Forelimb muscle (tissue), 1 donor: ENCODE measurements around the gene LAMC1. TPM values are rescaled to one million over a fixed set of nuclear protein-coding genes. Genes with fewer than 3 reads are reported as not detected.

Source experiments
- DNase-seq: peaks from one replicate; pipeline ENCODE4 v3.0.0-alpha.2; 2013; ENCODE audit warnings: low read depth
- polyA plus RNA-seq: library from polyadenylated mRNA; unstranded; fragments of 120-200 nt; gene quantifications from one replicate; pipeline ENCODE4 v1.2.1, GENCODE V29; 2013; ENCODE audit not compliant: insufficient read length

LAMC1 gene
- polyA plus RNA-seq, 1 donor: 249 TPM

- DNase-seq: no peak
Measured at GRCh38 chr1:183105449-183105848, 82.2 kb downstream of the LAMC1 start.

- DNase-seq: no peak
Measured at GRCh38 chr1:183106166-183106565, 82.9 kb downstream of the LAMC1 start.

GRCh38 chr1:183106746-183107145, 83.5 kb downstream of the LAMC1 start:
- DNase-seq: no peak

GRCh38 chr1:183110326-183110880, 87.2 kb downstream of the LAMC1 start:
- DNase-seq: no peak

- DNase-seq: no peak
Measured at GRCh38 chr1:183114441-183114840, 91.2 kb downstream of the LAMC1 start.

GRCh38 chr1:183116416-183116815, 93.2 kb downstream of the LAMC1 start:
- no peak for DNase-seq

- no peak for DNase-seq
Measured at GRCh38 chr1:183121609-183122008, 98.4 kb downstream of the LAMC1 start.

- no peak for DNase-seq
Measured at GRCh38 chr1:183124259-183124658, 101.0 kb downstream of the LAMC1 start.

- DNase-seq: no peak
Measured at GRCh38 chr1:183125279-183125999, 102.2 kb downstream of the LAMC1 start.

GRCh38 chr1:183126000-183126366, 102.8 kb downstream of the LAMC1 start:
- DNase-seq: no peak

- peak; percentile 79 for DNase-seq
Measured at GRCh38 chr1:183126528-183126927, 103.3 kb downstream of the LAMC1 start.

GRCh38 chr1:183129921-183130690, 106.9 kb downstream of the LAMC1 start:
- no peak for DNase-seq

- DNase-seq: no peak
Measured at GRCh38 chr1:183131166-183131565, 107.9 kb downstream of the LAMC1 start.

GRCh38 chr1:183135336-183135735, 112.1 kb downstream of the LAMC1 start:
- DNase-seq: no peak

- no peak for DNase-seq
Measured at GRCh38 chr1:183137782-183138181, 114.6 kb downstream of the LAMC1 start.

GRCh38 chr1:183138301-183138700, 115.1 kb downstream of the LAMC1 start:
- DNase-seq: no peak

- DNase-seq: no peak
Measured at GRCh38 chr1:183139281-183139942, 116.2 kb downstream of the LAMC1 start.

GRCh38 chr1:183140633-183141032, 117.4 kb downstream of the LAMC1 start:
- no peak for DNase-seq

- DNase-seq: no peak
Measured at GRCh38 chr1:183142171-183142570, 119.0 kb downstream of the LAMC1 start.

- DNase-seq: no peak
Measured at GRCh38 chr1:183143576-183144315, 120.5 kb downstream of the LAMC1 start.

GRCh38 chr1:183144752-183145151, 121.5 kb downstream of the LAMC1 start:
- no peak for DNase-seq

GRCh38 chr1:183147735-183148134, 124.5 kb downstream of the LAMC1 start:
- DNase-seq: no peak
